ENCODE results near the gene APCDD1L. TPM values are rescaled to one million over a fixed set of nuclear protein-coding genes. Genes with fewer than 3 reads are reported as not detected.

Gene APCDD1L
- total RNA-seq, 1 experiment from 2014 or later, result not detected

DNA sequence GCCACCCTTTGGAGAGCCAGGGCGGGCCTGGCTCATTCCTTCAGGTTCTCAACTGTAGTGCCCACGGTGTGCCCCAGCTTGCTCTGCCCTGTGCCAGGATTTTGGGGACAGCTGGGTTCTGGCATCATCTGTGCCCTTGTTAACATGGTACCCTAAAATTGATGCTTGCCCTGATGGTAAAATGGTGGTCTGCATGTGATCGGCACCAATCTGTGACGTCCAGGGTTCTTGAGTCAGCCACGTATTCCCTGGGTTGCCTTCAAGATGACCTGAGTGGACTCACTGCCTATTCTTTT lies 31.2 kb upstream of the APCDD1L start:
- H3K36me3 Mint-ChIP-seq (ENCODE audit: insufficient read depth, unreplicated experiment), result no peaks in the 10 kb centered on the region
- CTCF ChIA-PET, result no interaction called here

GRCh38 chr20:58545565-58546415 lies 30.6 kb upstream of the APCDD1L start:
- H3K9me3 Mint-ChIP-seq (ENCODE audit: unreplicated experiment), result no peaks in the 10 kb centered on the region
- ChIA-PET POLR2A (no interaction called here), CTCF (no interaction called here)
- H3K4me1 Mint-ChIP-seq (ENCODE audit: low read depth, unreplicated experiment), result no peaks in the 10 kb centered on the region
- Histone ChIP-seq H3K9me3 (no peaks in the 10 kb centered on the region), H3K27me3 (replicated peaks; ENCODE audit: control insufficient read depth, insufficient read depth, low read length) (no peaks in the 10 kb centered on the region; the same call in 1 of the 2 replicates), H3K4me1 (no peaks in the 10 kb centered on the region), H3K4me3 (ENCODE audit: low read depth, low read length) (no peak overlapping the region), H3K36me3 (ENCODE audit: control insufficient read depth, insufficient read depth, low read length) (no peaks in the 10 kb centered on the region)
- peak in 1 of 2 experiments; percentile 17 for DNase-seq
- no peak overlapping the region for H3K27ac Mint-ChIP-seq (ENCODE audit: unreplicated experiment)
- H3K27me3 Mint-ChIP-seq (ENCODE audit: insufficient read depth, unreplicated experiment), result peaks cover 18% of the 10 kb centered on the region
- no TSS peak for BruUV-seq (replicated peaks)
- intact Hi-C loops (cut with micrococcal nuclease; ENCODE audit: unreplicated experiment), result no loop called here
- TF ChIP-seq, protein P1, sequence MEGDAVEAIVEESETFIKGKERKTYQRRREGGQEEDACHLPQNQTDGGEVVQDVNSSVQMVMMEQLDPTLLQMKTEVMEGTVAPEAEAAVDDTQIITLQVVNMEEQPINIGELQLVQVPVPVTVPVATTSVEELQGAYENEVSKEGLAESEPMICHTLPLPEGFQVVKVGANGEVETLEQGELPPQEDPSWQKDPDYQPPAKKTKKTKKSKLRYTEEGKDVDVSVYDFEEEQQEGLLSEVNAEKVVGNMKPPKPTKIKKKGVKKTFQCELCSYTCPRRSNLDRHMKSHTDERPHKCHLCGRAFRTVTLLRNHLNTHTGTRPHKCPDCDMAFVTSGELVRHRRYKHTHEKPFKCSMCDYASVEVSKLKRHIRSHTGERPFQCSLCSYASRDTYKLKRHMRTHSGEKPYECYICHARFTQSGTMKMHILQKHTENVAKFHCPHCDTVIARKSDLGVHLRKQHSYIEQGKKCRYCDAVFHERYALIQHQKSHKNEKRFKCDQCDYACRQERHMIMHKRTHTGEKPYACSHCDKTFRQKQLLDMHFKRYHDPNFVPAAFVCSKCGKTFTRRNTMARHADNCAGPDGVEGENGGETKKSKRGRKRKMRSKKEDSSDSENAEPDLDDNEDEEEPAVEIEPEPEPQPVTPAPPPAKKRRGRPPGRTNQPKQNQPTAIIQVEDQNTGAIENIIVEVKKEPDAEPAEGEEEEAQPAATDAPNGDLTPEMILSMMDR (IDR thresholded peaks at IDR 0.05; ENCODE audit: insufficient read depth in 1 of 2, low read depth in 1 of 2, low read length in 1 of 2, severe bottlenecking in 1 of 2, unreplicated experiment in 1 of 2), result no peak
- H3K36me3 Mint-ChIP-seq (ENCODE audit: insufficient read depth, unreplicated experiment), result no peaks in the 10 kb centered on the region
- no peak overlapping the region for H3K4me3 Mint-ChIP-seq (ENCODE audit: unreplicated experiment)

More for the DNA sequence above, 31.2 kb upstream of the APCDD1L start:
- H3K4me1 Mint-ChIP-seq (ENCODE audit: low read depth, unreplicated experiment), result no peaks in the 10 kb centered on the region
- no TSS peak for BruUV-seq (replicated peaks)
- TF ChIP-seq, protein P1 (IDR thresholded peaks at IDR 0.05; ENCODE audit: insufficient read depth in 1 of 2, low read depth in 1 of 2, low read length in 1 of 2, severe bottlenecking in 1 of 2, unreplicated experiment in 1 of 2), result no peak
- peak in 1 of 2 experiments; percentile 32 for DNase-seq
- H3K4me3 ChIP-seq (ENCODE audit: low read depth, low read length), result no peak overlapping the region
- no peaks in the 10 kb centered on the region for H3K4me1 ChIP-seq
- H3K27me3 ChIP-seq (replicated peaks; ENCODE audit: control insufficient read depth, insufficient read depth, low read length), result no peaks in the 10 kb centered on the region; the same call in 1 of the 2 replicates
- intact Hi-C loops (cut with micrococcal nuclease; ENCODE audit: unreplicated experiment), result no loop called here
- H3K9me3 ChIP-seq, result peaks cover 3% of the 10 kb centered on the region; the same call in 1 of the 2 replicates
- peaks cover 15% of the 10 kb centered on the region for H3K27me3 Mint-ChIP-seq (ENCODE audit: insufficient read depth, unreplicated experiment)
- H3K9me3 Mint-ChIP-seq (ENCODE audit: unreplicated experiment), result no peaks in the 10 kb centered on the region
- POLR2A ChIA-PET, result no interaction called here
- H3K4me3 Mint-ChIP-seq (ENCODE audit: unreplicated experiment), result no peak overlapping the region
- no peaks in the 10 kb centered on the region for H3K36me3 ChIP-seq (ENCODE audit: control insufficient read depth, insufficient read depth, low read length)
- no peak overlapping the region for H3K27ac Mint-ChIP-seq (ENCODE audit: unreplicated experiment)

- BruUV-seq (replicated peaks), result no TSS peak
- Mint-ChIP-seq H3K4me1 (ENCODE audit: low read depth, unreplicated experiment) (no peaks in the 10 kb centered on the region), H3K27me3 (ENCODE audit: insufficient read depth, unreplicated experiment) (peaks cover 23% of the 10 kb centered on the region), H3K4me3 (ENCODE audit: unreplicated experiment) (no peak overlapping the region), H3K36me3 (ENCODE audit: insufficient read depth, unreplicated experiment) (no peaks in the 10 kb centered on the region), H3K27ac (ENCODE audit: unreplicated experiment) (no peak overlapping the region), H3K9me3 (ENCODE audit: unreplicated experiment) (no peaks in the 10 kb centered on the region)
- TF ChIP-seq, protein P1 (IDR thresholded peaks at IDR 0.05; ENCODE audit: insufficient read depth in 1 of 2, low read depth in 1 of 2, low read length in 1 of 2, severe bottlenecking in 1 of 2, unreplicated experiment in 1 of 2), result no peak
- peak in 1 of 2 experiments; percentile 21 for DNase-seq
- Histone ChIP-seq H3K4me3 (ENCODE audit: low read depth, low read length) (no peak overlapping the region), H3K9me3 (no peaks in the 10 kb centered on the region), H3K36me3 (ENCODE audit: control insufficient read depth, insufficient read depth, low read length) (no peaks in the 10 kb centered on the region), H3K27me3 (replicated peaks; ENCODE audit: control insufficient read depth, insufficient read depth, low read length) (no peaks in the 10 kb centered on the region; the same call in 1 of the 2 replicates), H3K4me1 (no peaks in the 10 kb centered on the region)
- CTCF ChIA-PET, result no interaction called here
- intact Hi-C loops (cut with micrococcal nuclease; ENCODE audit: unreplicated experiment), result no loop called here
- POLR2A ChIA-PET, result no interaction called here
Observed at GRCh38 chr20:58544891-58545290, 29.7 kb upstream of the APCDD1L start.
